Stimulated activated CD8-positive, alpha-beta memory T cell treated with anti-CD3 and anti-CD28 coated beads, Interleukin-7, amount 100 ng/mL, for 4 hours (primary cell): ENCODE measurements around the gene RPS27L.
A peak's percentile ranks its signal among the peaks of the same experiment; 100 is the strongest.

Experiments
- DNase-seq, 2 donors: peaks; one replicate each; pipeline ENCODE4 v3.0.0-alpha.2; 2020; ENCODE audit warnings: low read depth in 2 of 2

Gene RPS27L

GRCh38 chr15:63188247-63188925 lies 31.1 kb upstream of the RPS27L start:
- DNase-seq: no peak

GRCh38 chr15:63187589-63188226 lies 30.4 kb upstream of the RPS27L start:
- DNase-seq: no peak

- DNase-seq: no peak
Observed at GRCh38 chr15:63186065-63186464, 28.8 kb upstream of the RPS27L start.

- no peak for DNase-seq
Observed at GRCh38 chr15:63185206-63185605, 27.9 kb upstream of the RPS27L start.

- no peak for DNase-seq
Observed at GRCh38 chr15:63181648-63182047, 24.4 kb upstream of the RPS27L start.

GRCh38 chr15:63180746-63181145 lies 23.5 kb upstream of the RPS27L start:
- DNase-seq: no peak

DNA sequence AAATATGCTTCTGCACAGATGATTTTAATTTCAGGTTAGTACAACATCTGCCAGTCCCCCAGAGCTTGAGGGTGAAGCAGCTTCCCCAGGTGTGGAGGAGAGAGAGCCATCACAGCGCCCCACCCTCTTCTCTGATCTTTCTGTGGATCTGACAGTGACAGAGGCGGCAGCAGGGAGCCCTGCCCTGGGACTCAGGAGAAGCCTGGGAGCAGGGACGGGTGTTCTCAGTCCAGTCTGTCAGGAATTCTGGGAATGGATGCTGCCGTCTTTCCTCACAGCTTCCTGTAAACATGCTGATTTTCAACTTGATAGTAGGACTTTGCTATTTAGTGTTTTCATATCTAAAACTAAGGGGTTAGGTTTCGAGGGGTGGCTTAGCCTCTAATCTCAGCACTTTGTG lies 20.8 kb upstream of the RPS27L start:
- no peak for DNase-seq

DNA sequence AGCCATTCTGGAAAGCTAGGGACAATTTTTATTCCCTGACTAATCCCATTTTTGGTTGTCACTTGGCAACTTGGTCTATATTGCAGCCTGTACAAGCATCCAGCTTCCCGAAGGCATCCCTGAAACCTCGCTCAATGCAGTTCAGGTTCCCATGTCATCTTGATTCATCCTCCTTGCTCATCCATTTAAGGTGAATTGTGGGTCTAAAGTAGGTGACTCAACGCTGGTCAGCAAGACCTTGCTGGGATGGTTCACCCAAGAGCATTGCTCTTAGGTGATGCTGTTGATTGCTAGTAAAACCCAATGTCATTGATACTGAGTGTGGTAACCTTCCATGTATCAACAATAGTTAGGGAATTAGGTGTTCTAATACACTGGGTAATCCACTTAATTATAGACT lies 19.0 kb upstream of the RPS27L start:
- no peak for DNase-seq

- DNase-seq: no peak
Observed at GRCh38 chr15:63172851-63173451, 15.7 kb upstream of the RPS27L start.

- no peak for DNase-seq
Observed at GRCh38 chr15:63172376-63172775, 15.1 kb upstream of the RPS27L start.

GRCh38 chr15:63169788-63170187 lies 12.5 kb upstream of the RPS27L start:
- no peak for DNase-seq

DNA sequence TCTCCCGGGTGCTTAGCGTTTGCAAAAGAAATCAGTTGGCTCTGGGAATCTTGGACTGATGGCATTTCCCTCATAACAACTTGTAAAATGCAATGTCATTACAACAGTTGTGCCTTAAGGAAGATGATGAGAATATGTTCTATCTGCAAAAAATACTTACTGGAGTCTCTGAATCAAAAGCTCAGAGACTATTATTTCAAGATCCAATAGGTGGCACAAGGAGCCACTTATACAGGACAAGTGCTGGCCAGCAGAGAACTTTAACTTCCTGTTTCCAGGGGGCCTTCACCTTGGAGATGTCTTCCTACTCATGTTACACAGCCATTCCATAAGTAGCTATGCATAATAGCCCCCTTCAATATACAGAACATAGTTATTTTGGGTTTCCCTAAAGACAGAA lies 8.9 kb upstream of the RPS27L start:
- no peak for DNase-seq

DNA sequence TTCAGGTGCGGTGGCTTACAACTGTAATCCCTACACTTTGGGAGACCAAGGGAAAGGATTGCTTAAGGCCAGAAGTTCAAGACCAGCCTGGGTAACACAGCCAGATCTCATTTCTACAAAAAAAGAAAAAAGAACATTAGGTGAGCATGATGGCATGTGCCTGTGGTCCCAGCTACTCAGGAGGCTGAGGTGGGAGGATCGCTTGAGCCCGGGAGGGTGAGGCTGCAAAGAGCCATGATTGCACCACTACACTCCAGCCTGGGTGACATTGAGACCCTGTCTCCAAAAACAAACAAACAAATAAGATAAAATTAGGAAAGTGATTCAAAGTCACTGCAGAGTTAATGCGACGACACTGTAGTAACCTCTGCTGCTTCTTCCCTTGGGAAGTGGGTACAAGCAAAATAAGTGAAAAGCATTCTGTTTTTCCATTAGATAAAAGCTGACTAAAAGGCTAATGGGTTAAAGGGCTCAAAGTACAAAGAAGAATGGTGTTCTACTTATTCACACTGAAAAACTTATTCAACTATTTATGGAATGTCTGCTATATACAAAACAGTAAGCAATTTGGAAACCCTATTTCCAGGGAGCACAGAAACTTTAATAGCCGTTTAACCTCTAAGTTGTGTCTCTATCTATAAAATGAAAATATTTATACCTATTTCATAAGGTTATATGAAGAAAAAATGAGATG lies 8.0 kb upstream of the RPS27L start:
- DNase-seq: no peak

DNA sequence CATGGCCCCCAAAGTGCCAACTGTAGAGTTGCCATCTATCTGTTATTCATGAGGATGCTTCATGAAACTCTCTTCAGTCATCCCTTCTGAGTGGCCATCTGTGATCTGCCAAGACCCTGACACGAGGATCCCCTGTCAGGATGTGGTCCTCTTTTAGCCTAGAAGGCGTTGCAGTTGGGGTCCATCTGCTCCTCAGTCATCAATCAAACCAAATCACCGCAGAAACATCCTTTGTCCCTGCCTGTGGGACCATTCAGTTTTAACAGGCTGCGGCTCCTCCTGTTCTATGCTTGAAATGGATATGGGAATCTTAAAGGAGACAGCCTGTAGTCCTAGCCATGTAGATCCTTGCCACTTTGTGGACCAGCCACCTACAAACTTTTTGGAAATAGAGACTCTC lies 5.9 kb upstream of the RPS27L start:
- DNase-seq: no peak

- no peak for DNase-seq
Observed at GRCh38 chr15:63160638-63161037, 3.4 kb upstream of the RPS27L start.

GRCh38 chr15:63157891-63158431 lies 684 bp upstream of the RPS27L start:
- no peak for DNase-seq

- peak in 1 of 2 donors; percentile 4 for DNase-seq
Observed at GRCh38 chr15:63156755-63157117, 541 bp downstream of the RPS27L start.

GRCh38 chr15:63156086-63156710 lies 1.1 kb downstream of the RPS27L start:
- DNase-seq: no peak

DNA sequence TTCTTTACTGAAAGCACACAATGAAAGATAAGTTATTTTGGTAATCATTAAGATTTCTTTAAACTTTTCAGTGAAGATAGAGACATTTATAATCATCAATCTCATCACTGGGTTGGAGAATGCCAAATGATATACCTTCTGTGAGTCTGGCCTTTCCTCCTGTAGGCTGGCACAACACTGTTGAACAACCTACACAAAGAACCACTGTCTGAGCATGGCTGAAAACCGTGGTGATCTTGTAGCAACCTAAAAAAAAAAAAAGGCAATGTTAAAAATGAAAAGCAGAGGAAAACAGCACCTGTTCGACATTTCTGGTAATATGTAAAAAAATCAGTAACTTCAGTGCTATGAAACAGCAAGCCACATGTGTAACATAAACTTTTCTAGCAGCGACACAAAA lies 1.8 kb downstream of the RPS27L start:
- no peak for DNase-seq

DNA sequence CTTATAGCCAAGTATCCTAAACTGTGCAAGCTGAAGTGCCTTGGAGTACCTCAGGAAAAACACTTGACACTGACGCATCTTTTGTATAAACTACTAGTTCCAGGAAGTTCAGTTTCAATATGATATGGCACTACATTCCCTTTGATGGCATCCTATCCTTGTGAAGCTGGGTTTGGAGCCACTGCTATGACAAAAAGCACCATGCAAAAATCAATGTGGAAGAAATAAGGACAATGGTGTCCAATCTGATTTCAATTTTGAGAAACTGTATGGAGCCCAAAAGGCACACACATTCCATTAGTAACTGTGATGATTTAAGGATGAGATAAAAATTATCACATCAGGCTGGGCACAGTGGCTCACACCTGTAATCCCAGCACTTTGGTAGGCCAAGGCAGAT lies 5.6 kb downstream of the RPS27L start:
- no peak for DNase-seq

DNA sequence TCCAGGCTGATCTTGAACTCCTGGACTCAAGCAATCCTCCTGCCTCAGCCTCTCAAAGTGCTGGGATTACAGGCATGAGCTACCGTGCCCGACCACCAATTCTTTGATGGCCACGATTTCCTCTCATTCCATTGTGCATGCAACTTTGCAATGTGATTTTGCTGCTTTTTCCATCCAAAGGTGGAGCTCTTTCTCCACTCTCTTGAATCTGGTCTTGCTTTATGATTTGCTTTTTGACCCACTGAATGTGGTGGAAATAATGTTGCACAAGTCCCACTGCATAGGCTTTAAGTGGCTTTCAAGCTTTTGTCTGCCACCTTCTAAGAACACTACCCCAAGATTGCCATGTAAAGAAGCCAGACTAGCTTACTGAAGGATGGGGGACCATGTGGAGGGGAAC lies 10.6 kb downstream of the RPS27L start:
- no peak for DNase-seq

- DNase-seq: no peak
Observed at GRCh38 chr15:63145426-63145825, 11.9 kb downstream of the RPS27L start.
